Caco-2 (cell line): Measurements from ENCODE around the gene SFN. TPM values are rescaled to one million over a fixed set of nuclear protein-coding genes. Genes with fewer than 3 reads are reported as not detected.

Experiments used
- BruUV-seq: library from RNA; stranded (reverse); fragments of 400-500 nt; replicated peaks from 2 replicates; lab custom pipeline; 2021; lab: Mats Ljungman, UMichigan
- CTCF ChIA-PET: fragments of 300-600 bp; sonication (Branson Sonifier 250); formaldehyde crosslinking; loops from one replicate; lab custom pipeline; 2022; ENCODE audit warnings: antibody characterized with exemption; lab: Charles Lee
- POLR2A ChIA-PET: fragments of 300-600 bp; sonication (Branson Sonifier 250); formaldehyde crosslinking; loops from one replicate; lab custom pipeline; 2022; ENCODE audit warnings: antibody characterized with exemption; lab: Charles Lee
- DNase-seq, 2 experiments: peaks; one replicate each; pipeline versions ENCODE4 v3.0.0 to v3.0.0-alpha.2; 2020 to 2022
- H3K27me3 ChIP-seq: replicated peaks from 2 replicates; pipeline ENCODE4 v1.6.0; 2011; ENCODE audit warnings: low read length; ENCODE audit not compliant: control insufficient read depth, insufficient read depth
- H3K36me3 ChIP-seq: 2 replicates; pipeline ENCODE4 v1.5.1; 2011; ENCODE audit warnings: low read length; ENCODE audit not compliant: control insufficient read depth, insufficient read depth
- H3K4me1 ChIP-seq: fragments of 250-450 bp; sonication (Bioruptor Pico); 2 replicates; pipeline ENCODE4 v1.5.1; 2020; ENCODE audit warnings: mild to moderate bottlenecking
- H3K4me3 ChIP-seq: 2 replicates; pipeline ENCODE4 v1.5.1; 2011; ENCODE audit warnings: low read depth, mild to moderate bottlenecking, control low read depth, low read length
- H3K9me3 ChIP-seq: fragments of 250-450 bp; sonication (Bioruptor Pico); 2 replicates; pipeline ENCODE4 v1.5.1; 2020; ENCODE audit warnings: mild to moderate bottlenecking, moderate library complexity
- H3K27ac Mint-ChIP-seq: one replicate; pipeline ENCODE4 v1.8.0; 2022; ENCODE audit warnings: mixed read lengths; ENCODE audit not compliant: unreplicated experiment
- H3K27me3 Mint-ChIP-seq: one replicate; pipeline ENCODE4 v1.8.0; 2022; ENCODE audit warnings: mixed read lengths; ENCODE audit not compliant: insufficient read depth, unreplicated experiment
- H3K36me3 Mint-ChIP-seq: one replicate; pipeline ENCODE4 v1.8.0; 2022; ENCODE audit warnings: mild to moderate bottlenecking, mixed read lengths; ENCODE audit not compliant: insufficient read depth, unreplicated experiment
- H3K4me1 Mint-ChIP-seq: one replicate; pipeline ENCODE4 v1.8.0; 2022; ENCODE audit warnings: low read depth, mixed read lengths; ENCODE audit not compliant: unreplicated experiment
- H3K4me3 Mint-ChIP-seq: one replicate; pipeline ENCODE4 v1.8.0; 2022; ENCODE audit warnings: mild to moderate bottlenecking, moderate library complexity, mixed read lengths; ENCODE audit not compliant: unreplicated experiment
- H3K9me3 Mint-ChIP-seq: one replicate; pipeline ENCODE4 v1.8.0; 2022; ENCODE audit warnings: mixed read lengths; ENCODE audit not compliant: unreplicated experiment
- intact Hi-C: fragments of 100-400 bp; cut with micrococcal nuclease; formaldehyde crosslinking; loops from one replicate; pipeline ENCODE4 v1.10.0; 2022; ENCODE audit not compliant: unreplicated experiment
- total RNA-seq: library from RNA; stranded (reverse); gene quantifications from 2 replicates; pipeline ENCODE4 v1.2.3, GENCODE V29; 2022
- TF ChIP-seq, protein P1 (sequence below), 2 experiments: fragments of 200-600 bp in 1 of 2; IDR thresholded peaks; 1 replicate in 1 of 2; 2 replicates in 1 of 2; pipeline versions ENCODE4 v1.5.1 to v1.8.0; 2011 to 2022; ENCODE audit warnings: antibody characterized with exemption in 1 of 2, control low read depth in 1 of 2, inconsistent platforms in 1 of 2, low read depth in 1 of 2, low read length in 1 of 2, mild to moderate bottlenecking in 1 of 2, moderate library complexity in 1 of 2; ENCODE audit not compliant: insufficient read depth in 1 of 2, severe bottlenecking in 1 of 2, unreplicated experiment in 1 of 2

Gene SFN
- total RNA-seq, 1 experiment from 2014 or later, result 21.4 TPM

DNA sequence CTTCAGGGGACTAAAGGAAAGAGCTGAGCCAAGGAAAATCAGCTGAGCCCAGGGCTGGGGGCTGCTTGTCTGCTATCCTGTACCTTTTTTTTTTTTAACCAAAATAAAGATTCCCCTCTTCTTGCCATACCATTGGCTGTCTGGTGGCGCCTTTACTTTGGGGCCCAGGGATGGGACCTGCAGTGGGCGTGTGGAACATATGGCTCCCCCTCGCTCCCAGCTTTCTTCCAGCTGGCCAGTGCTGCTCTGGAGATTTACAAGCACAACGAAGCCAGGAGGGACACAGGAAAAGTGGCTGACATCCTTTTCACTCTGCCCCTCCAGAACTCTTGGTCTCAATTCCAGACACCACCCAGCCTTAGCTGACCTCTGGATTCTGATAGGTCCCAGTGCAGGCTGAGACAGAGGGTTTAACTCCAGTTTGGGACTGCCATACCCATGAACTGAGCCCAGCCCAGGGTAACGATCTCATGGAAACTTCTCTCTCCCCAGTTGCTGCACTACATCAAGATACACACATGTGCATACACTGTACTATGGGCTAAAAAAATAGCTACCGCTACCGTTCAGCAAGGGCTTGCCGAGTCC is 5.4 kb upstream of the SFN start:
- TF ChIP-seq, protein P1, sequence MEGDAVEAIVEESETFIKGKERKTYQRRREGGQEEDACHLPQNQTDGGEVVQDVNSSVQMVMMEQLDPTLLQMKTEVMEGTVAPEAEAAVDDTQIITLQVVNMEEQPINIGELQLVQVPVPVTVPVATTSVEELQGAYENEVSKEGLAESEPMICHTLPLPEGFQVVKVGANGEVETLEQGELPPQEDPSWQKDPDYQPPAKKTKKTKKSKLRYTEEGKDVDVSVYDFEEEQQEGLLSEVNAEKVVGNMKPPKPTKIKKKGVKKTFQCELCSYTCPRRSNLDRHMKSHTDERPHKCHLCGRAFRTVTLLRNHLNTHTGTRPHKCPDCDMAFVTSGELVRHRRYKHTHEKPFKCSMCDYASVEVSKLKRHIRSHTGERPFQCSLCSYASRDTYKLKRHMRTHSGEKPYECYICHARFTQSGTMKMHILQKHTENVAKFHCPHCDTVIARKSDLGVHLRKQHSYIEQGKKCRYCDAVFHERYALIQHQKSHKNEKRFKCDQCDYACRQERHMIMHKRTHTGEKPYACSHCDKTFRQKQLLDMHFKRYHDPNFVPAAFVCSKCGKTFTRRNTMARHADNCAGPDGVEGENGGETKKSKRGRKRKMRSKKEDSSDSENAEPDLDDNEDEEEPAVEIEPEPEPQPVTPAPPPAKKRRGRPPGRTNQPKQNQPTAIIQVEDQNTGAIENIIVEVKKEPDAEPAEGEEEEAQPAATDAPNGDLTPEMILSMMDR (IDR thresholded peaks at IDR 0.05; ENCODE audit: insufficient read depth in 1 of 2, low read depth in 1 of 2, low read length in 1 of 2, severe bottlenecking in 1 of 2, unreplicated experiment in 1 of 2), result no peak
- no peaks in the 10 kb centered on the region for H3K36me3 ChIP-seq
- ChIA-PET POLR2A (no interaction called here), CTCF (interaction anchor here (0.6 kb wide), 1 partner anchor 357 kb away, joined by 8 read pairs; no protein-coding TSS in a partner anchor)
- H3K4me1 Mint-ChIP-seq, result peaks cover 7% of the 10 kb centered on the region
- H3K4me3 ChIP-seq, result no peak overlapping the region
- BruUV-seq, result no TSS peak
- no peaks in the 10 kb centered on the region for H3K9me3 ChIP-seq
- peaks cover 14% of the 10 kb centered on the region for H3K36me3 Mint-ChIP-seq
- no peak for DNase-seq
- no peak overlapping the region for H3K27ac Mint-ChIP-seq
- H3K4me1 ChIP-seq, result no peaks in the 10 kb centered on the region
- H3K27me3 Mint-ChIP-seq, result no peaks in the 10 kb centered on the region
- no peak overlapping the region for H3K4me3 Mint-ChIP-seq
- intact Hi-C loops, result no loop called here
- no peaks in the 10 kb centered on the region for H3K27me3 ChIP-seq
- no peaks in the 10 kb centered on the region for H3K9me3 Mint-ChIP-seq

DNA sequence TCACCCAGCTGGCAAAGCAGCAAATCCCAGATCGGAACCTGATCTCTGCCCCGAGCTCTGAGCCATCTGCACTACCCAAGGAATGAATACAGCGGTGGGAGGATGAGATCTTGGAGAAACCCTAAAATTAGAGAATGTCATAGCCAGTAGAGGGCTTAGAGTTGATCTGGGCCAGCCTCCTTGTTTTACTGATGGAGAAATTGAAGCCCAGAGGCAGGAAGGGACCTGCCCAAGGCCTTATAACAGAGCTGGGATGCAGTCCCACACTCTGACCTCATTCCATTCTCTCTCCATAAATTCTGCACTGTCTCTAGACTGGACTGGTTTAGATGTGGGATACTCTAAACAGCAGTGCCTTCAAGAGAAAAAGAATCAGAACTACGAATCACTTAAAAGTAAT is 4.8 kb upstream of the SFN start:
- ChIA-PET CTCF (no interaction called here), POLR2A (no interaction called here)
- Histone ChIP-seq H3K9me3 (no peaks in the 10 kb centered on the region), H3K4me1 (no peaks in the 10 kb centered on the region), H3K27me3 (no peaks in the 10 kb centered on the region), H3K36me3 (no peaks in the 10 kb centered on the region), H3K4me3 (no peak overlapping the region)
- no peak for DNase-seq
- TF ChIP-seq, protein P1 (IDR thresholded peaks at IDR 0.05; ENCODE audit: insufficient read depth in 1 of 2, low read depth in 1 of 2, low read length in 1 of 2, severe bottlenecking in 1 of 2, unreplicated experiment in 1 of 2), result no peak
- BruUV-seq, result no TSS peak
- H3K4me3 Mint-ChIP-seq, result no peak overlapping the region
- no peaks in the 10 kb centered on the region for H3K9me3 Mint-ChIP-seq
- H3K27ac Mint-ChIP-seq, result no peak overlapping the region
- intact Hi-C loops, result no loop called here
- peaks cover 7% of the 10 kb centered on the region for H3K4me1 Mint-ChIP-seq
- H3K36me3 Mint-ChIP-seq, result peaks cover 12% of the 10 kb centered on the region
- H3K27me3 Mint-ChIP-seq, result no peaks in the 10 kb centered on the region

DNA sequence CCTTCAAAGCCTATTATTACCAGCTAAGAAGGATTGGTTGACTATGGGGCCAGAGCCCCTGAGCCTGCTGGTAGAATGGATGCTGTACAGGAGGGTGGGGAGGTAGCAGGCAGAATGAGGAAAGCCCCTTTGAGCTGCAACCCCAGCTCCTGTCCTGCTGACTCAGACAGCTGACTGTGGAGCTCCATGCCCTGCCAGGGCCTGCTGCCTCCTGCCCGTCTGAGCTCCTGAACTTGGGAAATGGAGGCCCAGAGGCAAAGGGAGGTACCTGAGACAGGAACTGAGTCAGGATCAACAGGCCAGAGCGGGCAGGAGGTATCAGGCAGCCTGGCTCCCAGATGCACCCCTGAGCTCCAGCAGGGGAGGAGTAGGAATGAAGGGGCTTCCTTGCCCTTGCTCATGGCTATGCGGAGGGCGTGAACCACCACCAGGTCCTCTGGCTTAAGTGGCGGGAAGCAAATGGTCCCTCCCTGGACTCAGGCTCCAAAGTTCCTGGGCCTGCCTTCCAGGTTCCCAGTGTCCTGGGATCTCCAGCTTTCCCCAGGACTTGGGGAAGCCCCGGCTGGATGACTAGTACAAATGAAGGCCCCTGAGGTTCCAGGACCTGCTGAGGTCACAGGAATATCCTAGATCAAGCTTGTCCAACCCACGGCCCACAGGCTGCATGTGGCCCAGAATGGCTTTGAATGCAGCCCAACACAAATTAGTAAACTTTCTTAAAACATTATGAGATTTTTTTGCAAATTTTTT is 3.9 kb upstream of the SFN start:
- TF ChIP-seq, protein P1 (IDR thresholded peaks at IDR 0.05; ENCODE audit: insufficient read depth in 1 of 2, low read depth in 1 of 2, low read length in 1 of 2, severe bottlenecking in 1 of 2, unreplicated experiment in 1 of 2), result no peak
- Histone ChIP-seq H3K36me3 (no peaks in the 10 kb centered on the region), H3K4me3 (no peak overlapping the region), H3K27me3 (no peaks in the 10 kb centered on the region), H3K4me1 (no peaks in the 10 kb centered on the region), H3K9me3 (no peaks in the 10 kb centered on the region)
- POLR2A ChIA-PET, result no interaction called here
- Mint-ChIP-seq H3K4me3 (no peak overlapping the region), H3K27ac (no peak overlapping the region), H3K27me3 (no peaks in the 10 kb centered on the region), H3K36me3 (peaks cover 12% of the 10 kb centered on the region), H3K4me1 (peaks cover 7% of the 10 kb centered on the region), H3K9me3 (no peaks in the 10 kb centered on the region)
- intact Hi-C loops, result no loop called here
- no TSS peak for BruUV-seq
- CTCF ChIA-PET, result no interaction called here
- no peak for DNase-seq
